ENCODE measurements around the gene TGFBR3L. TPM values are rescaled to one million over a fixed set of nuclear protein-coding genes. Genes with fewer than 3 reads are reported as not detected.
A peak's percentile ranks its signal among the peaks of the same experiment; 100 is the strongest.

Gene TGFBR3L
- total and polyA plus RNA-seq, 2 of the 8 experiments (the other 6 are each of a cell fraction or from before 2014, with no cell fraction given): 3.1 to 3.7 TPM

DNA sequence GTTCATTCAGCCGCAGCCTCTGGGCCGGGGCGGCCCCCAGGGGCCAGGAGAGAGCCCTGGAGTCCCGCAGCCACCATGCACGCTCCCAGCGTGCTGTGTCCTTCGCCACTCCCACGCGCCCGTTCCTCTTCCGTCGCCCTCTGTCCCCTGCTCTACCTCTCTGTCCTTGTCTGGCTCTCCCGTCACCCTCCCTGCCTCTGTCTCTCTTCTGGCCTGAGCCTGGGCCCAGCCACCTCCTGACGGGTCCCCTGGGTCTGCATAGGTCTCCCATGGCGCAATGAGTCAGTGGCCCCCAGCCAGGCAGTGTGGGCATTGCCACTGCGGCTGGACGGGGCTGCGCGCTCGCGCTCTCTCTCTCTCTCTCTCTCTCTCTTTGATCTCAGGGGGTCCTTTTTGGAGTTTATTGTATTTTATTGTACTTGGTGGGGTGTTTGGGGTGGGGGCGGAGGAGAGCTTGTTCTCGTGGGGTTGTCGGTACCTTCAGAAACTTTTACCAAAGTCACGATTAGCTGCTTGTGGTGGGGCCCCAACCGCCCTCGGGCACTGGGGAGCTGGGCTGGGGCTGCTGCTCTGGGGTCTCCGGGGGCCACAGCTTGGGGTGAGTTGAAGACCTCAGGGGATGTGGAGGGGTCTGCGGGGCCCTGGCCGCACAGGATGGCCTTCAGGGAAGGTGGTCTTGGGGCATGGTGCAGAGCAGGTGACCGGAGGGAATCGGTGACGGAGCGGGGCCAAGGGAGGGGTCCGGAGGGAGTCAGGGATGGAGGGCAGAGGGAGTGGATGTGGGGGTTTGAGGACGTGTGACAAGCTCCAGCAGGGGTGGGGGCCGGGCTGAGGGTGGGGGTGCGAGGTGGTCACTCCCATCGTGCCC, 1.7 kb upstream of the TGFBR3L start:
- H3K14ac ChIP-seq (ENCODE audit: insufficient read length): no peak overlapping the region
- TF ChIP-seq TCF12 (IDR thresholded peaks at IDR 0.05; ENCODE audit: low read depth, low read length) (no peak), CBX5 (IDR thresholded peaks at IDR 0.05; ENCODE audit: low read depth, low read length) (no peak), KDM5A (IDR thresholded peaks at IDR 0.05; ENCODE audit: low read length) (no peak), RAD21 (IDR thresholded peaks at IDR 0.05 in 1 of 2, conservative IDR thresholded peaks at IDR 0.05 in 1 of 2; ENCODE audit: low read depth in 2 of 2, low read length in 2 of 2) (no peak), SP4 (IDR thresholded peaks at IDR 0.05; ENCODE audit: low read length) (no peak), CREB1 (IDR thresholded peaks at IDR 0.05) (no peak), MAFK (IDR thresholded peaks at IDR 0.05; ENCODE audit: low read depth, low read length) (no peak), SP2 (IDR thresholded peaks at IDR 0.05; ENCODE audit: low read length) (no peak), ASH2L (IDR thresholded peaks at IDR 0.05; ENCODE audit: low read length) (no peak), POLR2AphosphoS5 (IDR thresholded peaks at IDR 0.05; ENCODE audit: low read depth, low read length) (no peak)
- TF ChIP-seq, protein P1, sequence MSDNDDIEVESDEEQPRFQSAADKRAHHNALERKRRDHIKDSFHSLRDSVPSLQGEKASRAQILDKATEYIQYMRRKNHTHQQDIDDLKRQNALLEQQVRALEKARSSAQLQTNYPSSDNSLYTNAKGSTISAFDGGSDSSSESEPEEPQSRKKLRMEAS (IDR thresholded peaks at IDR 0.05): no peak
- H2AK5ac ChIP-seq (ENCODE audit: low read depth, low read length): no peak overlapping the region
- peak overlapping the region; percentile 51; the same call in 1 of the 2 replicates for H4K8ac ChIP-seq (ENCODE audit: extremely low read depth, insufficient read depth, low read length)
- H2BK15ac ChIP-seq (ENCODE audit: low read length): no peak overlapping the region
- no peak overlapping the region for H3K23ac ChIP-seq (ENCODE audit: insufficient read length)
- H4K91ac ChIP-seq (replicated peaks; ENCODE audit: insufficient read length, low read length): no peak overlapping the region
- 94% methylated on average over 25 of the region's 39 CpGs; no CpG with 5 or more reads in 1 of the 2 experiments for WGBS, 2 experiments (ENCODE audit: extremely low coverage in 1 of 2, insufficient coverage in 1 of 2, insufficient read length in 1 of 2, insufficient replicate concordance in 2 of 2, low coverage in 1 of 2, low lambda C conversion rate in 2 of 2, missing lambda C conversion rate in 1 of 2)
- H3K4ac ChIP-seq (replicated peaks; ENCODE audit: insufficient read length, low read depth, low read length): no peak overlapping the region
- H3K9ac ChIP-seq (replicated peaks in 1 of 4; ENCODE audit: extremely low read depth in 1 of 4, low read depth in 3 of 4, low read length in 3 of 4): no peak overlapping the region; a peak in 1 of 7 replicates
- no peaks in the 10 kb centered on the region for H3K9me3 ChIP-seq (ENCODE audit: insufficient read depth in 2 of 2, low read depth in 1 of 2, low read length in 1 of 2)
- ChIA-PET POLR2A (ENCODE audit: partially characterized antibody) (interaction anchor here (1.4 to 2.3 kb wide), 4 partner anchors 9 to 44 kb away, joined by 3 to 8 read pairs (median 6); partner anchors contain the start of gene MAP2K7), CTCF (ENCODE audit: partially characterized antibody) (interaction anchor here (1.2 to 2.3 kb wide), 6 partner anchors 11 to 55 kb away, joined by 3 to 9 read pairs (median 3); no protein-coding TSS in a partner anchor)
- H4K20me1 ChIP-seq (replicated peaks in 1 of 2; ENCODE audit: control insufficient read depth in 1 of 2, insufficient read depth in 2 of 2, low read length in 2 of 2): peaks cover 5 to 17% of the 10 kb centered on the region in 2 experiments
- peaks cover 17 to 35% (median 29%) of the 10 kb centered on the region in 4 experiments; a peak in 6 of 7 replicates for H3K27me3 ChIP-seq (replicated peaks in 1 of 4; ENCODE audit: control insufficient read depth in 3 of 4, extremely low read depth in 1 of 4, insufficient read depth in 3 of 4, low read length in 3 of 4)
- no peak overlapping the region for H4K5ac ChIP-seq (ENCODE audit: insufficient read length, low read depth, low read length)
- H2BK20ac ChIP-seq (ENCODE audit: low read length): no peak overlapping the region
- no peak overlapping the region for H2BK5ac ChIP-seq (ENCODE audit: low read depth, low read length)
- no peak overlapping the region for H3K4me3 ChIP-seq (ENCODE audit: extremely low read depth in 1 of 4, insufficient read depth in 2 of 4, low read depth in 3 of 4, low read length in 4 of 4)
- no peak overlapping the region for H2BK120ac ChIP-seq (replicated peaks; ENCODE audit: low read depth, low read length)
- H3K4me1 ChIP-seq (replicated peaks in 1 of 4; ENCODE audit: control insufficient read depth in 3 of 4, insufficient read depth in 4 of 4, low read length in 3 of 4): peaks cover 0 to 8% (median 6%) of the 10 kb centered on the region in 4 experiments; a peak in 5 of 7 replicates
- no peak overlapping the region for H3K56ac ChIP-seq (replicated peaks; ENCODE audit: insufficient read length, low read depth, low read length)
- no peak overlapping the region for H2BK12ac ChIP-seq (ENCODE audit: low read depth, low read length)
- no peak for DNase-seq (ENCODE audit: low read depth in 1 of 2, low spot score in 2 of 2)
- H3K79me1 ChIP-seq (ENCODE audit: low read depth, low read length): 0 out of 2 replicates have a peak, but pooled peaks cover 2% of the 10 kb centered on the region
- no peak overlapping the region for H3K4me2 ChIP-seq (ENCODE audit: insufficient read depth in 1 of 2, low read depth in 2 of 2, low read length in 2 of 2)
- H3K27ac ChIP-seq (ENCODE audit: low read depth, low read length): no peak overlapping the region
- H3K36me3 ChIP-seq (ENCODE audit: control insufficient read depth in 2 of 4, insufficient read depth in 4 of 4, low read length in 3 of 4): peaks cover 5 to 30% (median 16%) of the 10 kb centered on the region in 4 experiments; a peak in 4 of 8 replicates
- no peak for FAIRE-seq
- H3K18ac ChIP-seq (ENCODE audit: extremely low read depth, low read length): no peak overlapping the region
- no peaks in the 10 kb centered on the region for H3K79me2 ChIP-seq (ENCODE audit: control insufficient read depth in 1 of 2, insufficient read depth in 2 of 2, low read length in 2 of 2)
- H3K23me2 ChIP-seq (ENCODE audit: low read depth, low read length): peaks cover 12% of the 10 kb centered on the region; the same call in 1 of the 2 replicates
- no peak overlapping the region for H2AFZ ChIP-seq (ENCODE audit: low read length)

Data from H1 (cell line).